Sigmoid colon (tissue), 7 donors: ENCODE measurements around the gene BICC1. TPM values are rescaled to one million over a fixed set of nuclear protein-coding genes. Genes with fewer than 3 reads are reported as not detected.

Experiments used
- DNase-seq: peaks from one replicate; pipeline ENCODE4 v3.0.0-alpha.2; 2019
- H3K27ac ChIP-seq, 4 donors: fragments of 200-600 bp; sonication (generic); one replicate each; pipeline ENCODE4 v1.5.1; 2016 to 2019; ENCODE audit warnings: mild to moderate bottlenecking in 1 of 4
- H3K27me3 ChIP-seq, 3 donors: fragments of 200-600 bp; sonication (generic); one replicate each; pipeline ENCODE4 v1.5.1; 2019; ENCODE audit warnings: mild to moderate bottlenecking in 1 of 3
- H3K36me3 ChIP-seq, 4 donors: fragments of 200-600 bp; sonication (generic); one replicate each; pipeline ENCODE4 v1.5.1; 2016 to 2019
- H3K4me1 ChIP-seq, 4 donors: fragments of 200-600 bp; sonication (generic); one replicate each; pipeline ENCODE4 v1.5.1; 2017 to 2019
- H3K4me3 ChIP-seq, 4 donors: fragments of 200-600 bp; sonication (generic); one replicate each; pipeline ENCODE4 v1.5.1; 2017 to 2019; ENCODE audit warnings: mild to moderate bottlenecking in 2 of 4, moderate library complexity in 1 of 4
- H3K9me3 ChIP-seq, 4 donors: fragments of 200-600 bp in 3 of 4; sonication (generic) in 3 of 4; one replicate each; pipeline versions ENCODE4 v1.5.1 to v1.6.1; 2013 to 2019
- CTCF ChIP-seq, 4 experiments: fragments of 450-650 bp in 3 of 4; fragments of 200-600 bp in 1 of 4; IDR thresholded peaks; one replicate each; pipeline ENCODE4 v1.5.1; 2016 to 2019; ENCODE audit warnings: antibody characterized with exemption in 4 of 4, mild to moderate bottlenecking in 3 of 4, moderate library complexity in 2 of 4
- EP300 ChIP-seq, 4 donors: sonication (generic); formaldehyde crosslinking; IDR thresholded peaks; one replicate each; pipeline ENCODE4 v1.6.1; 2017; ENCODE audit warnings: antibody characterized with exemption in 4 of 4
- POLR2A ChIP-seq, 2 donors: fragments of 450-650 bp; IDR thresholded peaks; one replicate each; pipeline ENCODE4 v1.6.1; 2016; ENCODE audit warnings: antibody characterized with exemption in 2 of 2, mild to moderate bottlenecking in 2 of 2, moderate library complexity in 2 of 2
- POLR2AphosphoS5 ChIP-seq, 4 donors: sonication (generic); formaldehyde crosslinking; IDR thresholded peaks; one replicate each; pipeline ENCODE4 v1.6.1; 2017; ENCODE audit warnings: antibody characterized with exemption in 4 of 4
- WGBS, 2 donors: extraction: QIAGEN DNeasy Blood & Tissue Kit; methylation state at CpG; one replicate each; pipeline ENCODE4 v1.1.7; 2013; 5-methylcytosine and 5-hydroxymethylcytosine counted together
- intact Hi-C: fragments of 100-400 bp; cut with DNase I; formaldehyde crosslinking; loops from one replicate; pipeline ENCODE4 v1.15.1; 2023
- polyA plus RNA-seq, 3 donors: library from polyadenylated mRNA; stranded (reverse); fragments of 200-250 nt; gene quantifications; one replicate each; pipeline ENCODE4 v1.2.3, GENCODE V29; 2013
- total RNA-seq, 4 donors: library from RNA; depleted of rRNA; stranded (reverse); fragments of >200 nt; gene quantifications; one replicate each; pipeline ENCODE4 v1.1.0, GENCODE V29; 2016
- donor health status: healthy with polysubstance abuse.
- donor health status: Bipolar disorder and iron deficiency.
- donor health status: healthy.

Gene BICC1
- total and polyA plus RNA-seq, 7 donors: 0.46 to 17.3 (median 7.9) TPM

GRCh38 chr10:58823983-58824382, 311.3 kb downstream of the BICC1 start:
- WGBS, 2 donors: 92 to 93% methylated on average over 1 of the region's 1 CpG
- Histone ChIP-seq H3K27ac (no peak overlapping the region), H3K9me3 (no peaks in the 10 kb centered on the region), H3K4me3 (no peak overlapping the region), H3K27me3 (no peaks in the 10 kb centered on the region), H3K36me3 (no peaks in the 10 kb centered on the region), H3K4me1 (peaks cover 0 to 1% (median 0%) of the 10 kb centered on the region in 4 donors)
- no peak for TF ChIP-seq CTCF (IDR thresholded peaks at IDR 0.05)
- TF ChIP-seq POLR2AphosphoS5 (IDR thresholded peaks at IDR 0.05): no peak
- no peak for TF ChIP-seq EP300 (IDR thresholded peaks at IDR 0.05)
- no peak for TF ChIP-seq POLR2A (IDR thresholded peaks at IDR 0.05)
- intact Hi-C loops: no loop called here
- no peak for DNase-seq

- WGBS, 2 donors: 95% methylated on average over 2 of the region's 2 CpGs
- intact Hi-C loops: no loop called here
Measured at GRCh38 chr10:58824396-58824795, 311.7 kb downstream of the BICC1 start.

GRCh38 chr10:58826694-58827093, 314.0 kb downstream of the BICC1 start:
- no peak for TF ChIP-seq POLR2AphosphoS5 (IDR thresholded peaks at IDR 0.05)
- no peak for TF ChIP-seq CTCF (IDR thresholded peaks at IDR 0.05)
- TF ChIP-seq EP300 (IDR thresholded peaks at IDR 0.05): no peak
- TF ChIP-seq POLR2A (IDR thresholded peaks at IDR 0.05): no peak

More at GRCh38 chr10:58824396-58824795, 311.7 kb downstream of the BICC1 start:
- H3K4me1 ChIP-seq: no peaks in the 10 kb centered on the region
- H3K9me3 ChIP-seq: no peaks in the 10 kb centered on the region
- TF ChIP-seq POLR2A (IDR thresholded peaks at IDR 0.05): no peak
- no peak for TF ChIP-seq POLR2AphosphoS5 (IDR thresholded peaks at IDR 0.05)
- no peak for TF ChIP-seq EP300 (IDR thresholded peaks at IDR 0.05)
- TF ChIP-seq CTCF (IDR thresholded peaks at IDR 0.05): no peak
- H3K36me3 ChIP-seq: no peaks in the 10 kb centered on the region
- DNase-seq: no peak
- H3K27me3 ChIP-seq: no peaks in the 10 kb centered on the region
- no peak overlapping the region for H3K4me3 ChIP-seq
- H3K27ac ChIP-seq: no peak overlapping the region

GRCh38 chr10:58827381-58827780, 314.7 kb downstream of the BICC1 start:
- Histone ChIP-seq H3K36me3 (no peaks in the 10 kb centered on the region), H3K27me3 (no peaks in the 10 kb centered on the region), H3K9me3 (no peaks in the 10 kb centered on the region), H3K4me1 (no peaks in the 10 kb centered on the region), H3K27ac (no peak overlapping the region), H3K4me3 (no peak overlapping the region)
- intact Hi-C loops: no loop called here
- DNase-seq: no peak
- 93 to 95% methylated on average over 3 of the region's 3 CpGs for WGBS, 2 donors
- TF ChIP-seq POLR2AphosphoS5 (IDR thresholded peaks at IDR 0.05): no peak
- TF ChIP-seq POLR2A (IDR thresholded peaks at IDR 0.05): no peak
- no peak for TF ChIP-seq EP300 (IDR thresholded peaks at IDR 0.05)
- no peak for TF ChIP-seq CTCF (IDR thresholded peaks at IDR 0.05)

More at GRCh38 chr10:58826694-58827093, 314.0 kb downstream of the BICC1 start:
- Histone ChIP-seq H3K4me3 (no peak overlapping the region), H3K27ac (no peak overlapping the region), H3K4me1 (no peaks in the 10 kb centered on the region), H3K9me3 (no peaks in the 10 kb centered on the region), H3K27me3 (no peaks in the 10 kb centered on the region), H3K36me3 (no peaks in the 10 kb centered on the region)
- 51 to 72% methylated on average over 6 of the region's 6 CpGs for WGBS, 2 donors
- intact Hi-C loops: no loop called here
- no peak for DNase-seq

GRCh38 chr10:58829839-58830238, 317.2 kb downstream of the BICC1 start:
- Histone ChIP-seq H3K4me3 (no peak overlapping the region), H3K36me3 (no peaks in the 10 kb centered on the region), H3K4me1 (no peaks in the 10 kb centered on the region), H3K27me3 (no peaks in the 10 kb centered on the region), H3K9me3 (no peaks in the 10 kb centered on the region), H3K27ac (no peak overlapping the region)
- 91 to 93% methylated on average over 5 of the region's 5 CpGs for WGBS, 2 donors
- intact Hi-C loops: no loop called here
- no peak for DNase-seq
- no peak for TF ChIP-seq CTCF (IDR thresholded peaks at IDR 0.05)
- TF ChIP-seq EP300 (IDR thresholded peaks at IDR 0.05): no peak
- no peak for TF ChIP-seq POLR2AphosphoS5 (IDR thresholded peaks at IDR 0.05)
- TF ChIP-seq POLR2A (IDR thresholded peaks at IDR 0.05): no peak
